ENCODE data around the gene CLK1. TPM values are rescaled to one million over a fixed set of nuclear protein-coding genes. Genes with fewer than 3 reads are reported as not detected.
A peak's percentile ranks its signal among the peaks of the same experiment; 100 is the strongest.

CLK1 gene
- total RNA-seq, 1 donor from 2014 or later: 46.2 TPM

- peak overlapping the region; percentile 87 for H3K4me2 ChIP-seq (ENCODE audit: low read length)
- Mint-ChIP-seq H3K4me1 (ENCODE audit: low read depth, unreplicated experiment) (peaks cover 21% of the 10 kb centered on the region), H3K36me3 (ENCODE audit: low read depth, unreplicated experiment) (peaks cover 9% of the 10 kb centered on the region), H3K4me3 (ENCODE audit: unreplicated experiment) (no peak overlapping the region), H3K9me3 (ENCODE audit: unreplicated experiment) (peaks cover 1% of the 10 kb centered on the region), H3K27me3 (ENCODE audit: low read depth, unreplicated experiment) (no peaks in the 10 kb centered on the region), H3K27ac (ENCODE audit: unreplicated experiment) (peak overlapping the region; percentile 81)
- no peak for DNase-seq (ENCODE audit: low read depth)
- no peak overlapping the region for H3K4me3 ChIP-seq (ENCODE audit: insufficient read depth, low read depth, low read length)
- H2AFZ ChIP-seq (ENCODE audit: low read depth, low read length): no peak overlapping the region
- H3K27ac ChIP-seq (ENCODE audit: low read depth, low read length): no peak overlapping the region
- peaks cover 19% of the 10 kb centered on the region for H3K4me1 ChIP-seq (ENCODE audit: insufficient read depth, low read length)
- peaks cover 64% of the 10 kb centered on the region for H3K79me2 ChIP-seq (ENCODE audit: insufficient read depth, low read length)
- FAIRE-seq: no peak
- TF ChIP-seq CTCF (IDR thresholded peaks at IDR 0.05; ENCODE audit: insufficient read depth, low read depth, low read length) (no peak), EZH2 (IDR thresholded peaks at IDR 0.05; ENCODE audit: insufficient read depth, low read length) (no peak)
- H3K9me3 ChIP-seq (ENCODE audit: insufficient read depth, low read depth, low read length): no peaks in the 10 kb centered on the region
- H3K27me3 ChIP-seq (ENCODE audit: insufficient read depth, low read length): no peaks in the 10 kb centered on the region
- peaks cover 58% of the 10 kb centered on the region for H3K36me3 ChIP-seq (ENCODE audit: insufficient read depth, low read length)
- peak overlapping the region; percentile 15 for H3K9ac ChIP-seq (ENCODE audit: low read length)
- H4K20me1 ChIP-seq (ENCODE audit: insufficient read depth, low read length): peaks cover 67% of the 10 kb centered on the region
Measured at GRCh38 chr2:200814917-200815316, 49.5 kb downstream of the CLK1 start.

- H3K4me2 ChIP-seq (ENCODE audit: low read length): peak overlapping the region; percentile 87
- no peaks in the 10 kb centered on the region for H3K9me3 ChIP-seq (ENCODE audit: insufficient read depth, low read depth, low read length)
- Mint-ChIP-seq H3K4me1 (ENCODE audit: low read depth, unreplicated experiment) (peaks cover 21% of the 10 kb centered on the region), H3K36me3 (ENCODE audit: low read depth, unreplicated experiment) (peaks cover 9% of the 10 kb centered on the region), H3K9me3 (ENCODE audit: unreplicated experiment) (peaks cover 1% of the 10 kb centered on the region), H3K27me3 (ENCODE audit: low read depth, unreplicated experiment) (no peaks in the 10 kb centered on the region), H3K4me3 (ENCODE audit: unreplicated experiment) (peak overlapping the region; percentile 77), H3K27ac (ENCODE audit: unreplicated experiment) (peak overlapping the region; percentile 81)
- FAIRE-seq (no peak), DNase-seq (ENCODE audit: low read depth) (no peak)
- H3K36me3 ChIP-seq (ENCODE audit: insufficient read depth, low read length): peaks cover 54% of the 10 kb centered on the region
- H3K79me2 ChIP-seq (ENCODE audit: insufficient read depth, low read length): peaks cover 64% of the 10 kb centered on the region
- H3K4me3 ChIP-seq (ENCODE audit: insufficient read depth, low read depth, low read length): no peak overlapping the region
- peak overlapping the region; percentile 15 for H3K9ac ChIP-seq (ENCODE audit: low read length)
- H2AFZ ChIP-seq (ENCODE audit: low read depth, low read length): no peak overlapping the region
- no peak overlapping the region for H3K27ac ChIP-seq (ENCODE audit: low read depth, low read length)
- H3K27me3 ChIP-seq (ENCODE audit: insufficient read depth, low read length): no peaks in the 10 kb centered on the region
- peaks cover 63% of the 10 kb centered on the region for H4K20me1 ChIP-seq (ENCODE audit: insufficient read depth, low read length)
- no peak for TF ChIP-seq EZH2 (IDR thresholded peaks at IDR 0.05; ENCODE audit: insufficient read depth, low read length)
- TF ChIP-seq CTCF (IDR thresholded peaks at IDR 0.05; ENCODE audit: insufficient read depth, low read depth, low read length): no peak
- H3K4me1 ChIP-seq (ENCODE audit: insufficient read depth, low read length): peaks cover 19% of the 10 kb centered on the region
Measured at GRCh38 chr2:200814276-200814815, 50.1 kb downstream of the CLK1 start.
